RPMI8226 (cell line): ENCODE measurements around the gene CHPF.

ENCODE experiments used
- DNase-seq: peaks from one replicate; pipeline ENCODE4 v3.0.0-alpha.2; 2015

The CHPF gene

DNA sequence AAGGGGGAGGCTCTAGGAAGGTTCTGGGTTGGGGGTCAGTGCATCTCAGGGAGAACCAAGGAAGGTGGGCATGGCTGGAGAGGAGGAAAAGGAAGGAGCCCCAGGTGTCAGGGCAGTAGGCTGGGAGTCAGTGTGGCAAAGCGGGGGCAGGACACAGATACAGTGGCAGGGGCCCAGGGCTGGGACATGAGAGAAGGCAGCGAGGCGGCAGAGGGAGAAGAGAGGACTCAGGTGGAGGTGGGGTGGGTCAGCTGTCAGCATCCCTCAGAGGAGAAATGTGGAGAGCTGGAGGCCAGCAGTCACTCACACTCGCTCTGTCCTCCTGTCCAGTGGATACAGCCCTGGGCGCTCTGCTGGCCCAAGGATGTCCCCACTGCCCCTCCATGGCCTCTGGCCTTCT is 50.5 kb downstream of the CHPF start:
- no peak for DNase-seq

DNA sequence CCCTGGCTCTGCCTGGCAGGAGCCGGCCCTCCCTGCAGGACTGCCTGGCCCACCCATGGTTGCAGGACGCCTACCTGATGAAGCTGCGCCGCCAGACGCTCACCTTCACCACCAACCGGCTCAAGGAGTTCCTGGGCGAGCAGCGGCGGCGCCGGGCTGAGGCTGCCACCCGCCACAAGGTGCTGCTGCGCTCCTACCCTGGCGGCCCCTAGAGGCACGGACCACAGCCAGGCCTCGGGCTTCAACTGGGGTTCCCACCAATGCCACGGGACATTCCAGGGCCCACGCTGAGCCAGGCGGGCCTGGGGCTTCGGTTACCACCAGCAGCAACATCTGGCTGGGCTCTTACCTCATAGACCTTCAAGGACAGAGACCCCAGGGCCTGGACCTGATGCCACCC is 51.0 kb downstream of the CHPF start:
- DNase-seq, result peak; percentile 42

DNA sequence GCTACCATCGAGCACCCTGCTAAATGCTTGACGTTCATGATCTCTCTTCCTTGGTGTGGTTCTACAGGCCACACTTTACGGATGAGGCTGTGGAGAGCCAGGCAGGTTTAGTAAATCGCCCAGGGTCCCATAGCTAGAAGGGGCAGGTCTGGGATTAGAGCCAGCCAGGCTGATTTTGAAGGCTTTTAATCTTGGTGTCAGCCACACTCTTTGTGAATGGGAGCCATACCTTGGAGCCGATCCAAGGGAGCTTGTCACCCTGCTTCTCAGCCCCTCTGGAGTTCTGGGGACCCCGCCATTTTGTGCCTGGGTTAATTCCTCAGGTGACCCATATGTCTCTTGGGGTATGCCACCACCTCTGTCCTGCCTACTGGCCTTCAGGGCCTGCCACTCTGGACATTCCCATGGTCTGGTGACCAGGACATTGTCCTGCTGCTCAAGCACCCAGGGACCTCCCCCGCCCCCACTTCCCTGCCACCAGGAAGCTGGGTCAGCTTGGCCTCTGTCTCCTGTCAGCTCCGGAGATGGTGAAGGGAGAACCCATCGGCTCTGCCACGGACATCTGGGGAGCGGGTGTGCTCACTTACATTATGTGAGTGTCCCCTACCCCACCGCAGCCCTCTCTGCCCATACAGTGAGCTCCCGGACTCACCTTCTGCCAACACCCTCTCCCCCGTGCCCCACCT is 52.2 kb downstream of the CHPF start:
- no peak for DNase-seq

DNA sequence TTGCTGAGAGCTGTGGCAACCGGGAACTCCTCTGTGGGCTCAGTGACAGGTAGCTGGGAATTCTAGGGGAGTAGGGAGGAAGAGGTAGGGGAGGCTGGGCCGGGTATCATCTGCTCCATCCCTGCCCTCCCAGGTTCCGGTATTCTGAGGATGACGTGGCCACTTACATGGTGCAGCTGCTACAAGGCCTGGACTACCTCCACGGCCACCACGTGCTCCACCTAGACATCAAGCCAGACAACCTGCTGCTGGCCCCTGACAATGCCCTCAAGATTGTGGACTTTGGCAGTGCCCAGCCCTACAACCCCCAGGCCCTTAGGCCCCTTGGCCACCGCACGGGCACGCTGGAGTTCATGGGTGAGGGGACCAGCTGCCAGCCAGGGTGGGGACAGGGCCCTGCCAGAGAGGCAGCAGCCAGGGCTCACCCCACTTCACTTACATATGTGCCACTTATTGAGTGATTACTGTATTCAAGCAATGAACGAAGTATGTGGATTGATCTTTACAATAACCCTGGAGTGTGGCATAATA is 52.9 kb downstream of the CHPF start:
- DNase-seq, result no peak

DNA sequence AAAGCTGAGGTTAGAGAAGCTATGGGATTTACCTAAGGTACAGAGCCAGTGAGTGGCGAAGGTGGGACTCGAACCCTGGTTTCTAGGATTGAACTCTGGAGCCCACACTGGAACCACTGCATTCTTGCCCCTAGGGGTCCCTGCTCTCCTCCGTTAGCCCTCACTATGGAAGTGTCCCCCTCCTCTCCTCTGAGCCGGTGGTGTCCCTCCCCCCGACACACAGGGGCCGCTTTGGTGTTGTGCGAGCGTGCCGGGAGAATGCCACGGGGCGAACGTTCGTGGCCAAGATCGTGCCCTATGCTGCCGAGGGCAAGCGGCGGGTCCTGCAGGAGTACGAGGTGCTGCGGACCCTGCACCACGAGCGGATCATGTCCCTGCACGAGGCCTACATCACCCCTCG is 53.4 kb downstream of the CHPF start:
- no peak for DNase-seq

DNA sequence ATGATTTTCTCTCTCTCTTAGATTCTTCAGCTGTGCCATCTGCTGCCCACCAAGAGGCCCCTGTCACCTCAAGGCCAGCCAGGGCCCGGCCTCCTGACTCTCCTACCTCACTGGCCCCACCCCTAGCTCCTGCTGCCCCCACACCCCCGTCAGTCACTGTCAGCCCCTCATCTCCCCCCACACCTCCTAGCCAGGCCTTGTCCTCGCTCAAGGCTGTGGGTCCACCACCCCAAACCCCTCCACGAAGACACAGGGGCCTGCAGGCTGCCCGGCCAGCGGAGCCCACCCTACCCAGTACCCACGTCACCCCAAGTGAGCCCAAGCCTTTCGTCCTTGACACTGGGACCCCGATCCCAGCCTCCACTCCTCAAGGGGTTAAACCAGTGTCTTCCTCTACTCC is 54.3 kb downstream of the CHPF start:
- DNase-seq, result no peak
